ENCODE data around the gene MED16. TPM values are rescaled to one million over a fixed set of nuclear protein-coding genes. Genes with fewer than 3 reads are reported as not detected.

MED16 gene
- total and polyA plus RNA-seq, 2 of the 4 experiments (the other 2 are of a cell fraction): 8.1 to 40.2 TPM

GRCh38 chr19:855142-855541 is 37.8 kb downstream of the MED16 start:
- ChIA-PET CTCF (interaction anchor here (1.6 kb wide), 1 partner anchor 146 kb away, joined by 3 read pairs; no protein-coding TSS in a partner anchor), POLR2A (ENCODE audit: unreplicated experiment) (no interaction called here)
- Histone ChIP-seq H3K23ac (ENCODE audit: low read depth, low read length) (no peak overlapping the region), H4K5ac (ENCODE audit: low read depth, low read length) (no peak overlapping the region), H4K8ac (ENCODE audit: low read depth in 2 of 2, low read length in 2 of 2) (no peak overlapping the region), H3K79me1 (ENCODE audit: low read depth in 1 of 2, low read length in 2 of 2) (no peaks in the 10 kb centered on the region), H2AK9ac (replicated peaks; ENCODE audit: low read depth, low read length, poor library complexity) (no peak overlapping the region), H3K9ac (ENCODE audit: low read depth, low read length) (no peak overlapping the region), H2BK120ac (ENCODE audit: low read depth, low read length) (no peak overlapping the region), H3K14ac (replicated peaks; ENCODE audit: low read depth, low read length) (no peak overlapping the region), H3K4me1 (ENCODE audit: control insufficient read depth, insufficient read depth, low read length) (peaks cover 8% of the 10 kb centered on the region), H2AFZ (replicated peaks; ENCODE audit: low read length, poor library complexity) (no peak overlapping the region), H3K36me3 (ENCODE audit: control insufficient read depth, insufficient read depth, low read length) (no peaks in the 10 kb centered on the region), H4K91ac (ENCODE audit: insufficient read depth, low read depth, low read length) (no peak overlapping the region), H3K4ac (ENCODE audit: low read depth, low read length) (no peak overlapping the region), H3K9me1 (ENCODE audit: insufficient read depth, low read length) (no peaks in the 10 kb centered on the region), H3K56ac (ENCODE audit: extremely low read depth, insufficient read depth, low read length) (no peak overlapping the region), H3K9me3 (ENCODE audit: control insufficient read depth, insufficient read depth, low read length) (no peaks in the 10 kb centered on the region), H3K4me3 (ENCODE audit: insufficient read depth, low read depth, low read length) (no peak overlapping the region), H3K4me2 (ENCODE audit: low read depth, low read length) (no peak overlapping the region), H2BK15ac (ENCODE audit: low read depth, low read length) (no peak overlapping the region), H3K18ac (ENCODE audit: low read depth, low read length) (no peak overlapping the region), H2BK20ac (ENCODE audit: low read depth, low read length) (no peak overlapping the region), H3K27ac (ENCODE audit: insufficient read depth, low read length) (no peak overlapping the region), H2AK5ac (ENCODE audit: low read depth, low read length) (no peak overlapping the region), H2BK5ac (ENCODE audit: low read depth, low read length, poor library complexity, severe bottlenecking) (no peak overlapping the region), H4K20me1 (ENCODE audit: insufficient read depth, low read length) (no peaks in the 10 kb centered on the region), H3K27me3 (ENCODE audit: control insufficient read depth, insufficient read depth, low read length) (peaks cover 2% of the 10 kb centered on the region; the same call in 1 of the 2 replicates)
- intact Hi-C loops (cut with micrococcal nuclease) (loop anchor here (5.0 kb wide), 1 partner anchor 83 kb away; no protein-coding TSS in a partner anchor), in situ Hi-C loops (cut with MboI; ENCODE audit: low sequenced_read_pairs) (loop anchor here (5.0 kb wide), 1 partner anchor 142 kb away; no protein-coding TSS in a partner anchor), dilution Hi-C loops (cut with HindIII; ENCODE audit: low sequenced_read_pairs, unreplicated experiment) (no loop called here)
- DNase-seq (no peak), ATAC-seq (ENCODE audit: low read depth) (no peak)
- no TSS peak for BruUV-seq (replicated peaks)
- TF ChIP-seq RAD21 (IDR thresholded peaks at IDR 0.05; ENCODE audit: low read length) (no peak), FOS (IDR thresholded peaks at IDR 0.05; ENCODE audit: low read depth, low read length) (no peak), CTCF (conservative IDR thresholded peaks at IDR 0.05; ENCODE audit: low read depth, low read length) (no peak), POLR2A (IDR thresholded peaks at IDR 0.05; ENCODE audit: low read depth, low read length) (no peak), MXI1 (IDR thresholded peaks at IDR 0.05; ENCODE audit: borderline replicate concordance, low read depth, low read length) (no peak), CEBPB (IDR thresholded peaks at IDR 0.05; ENCODE audit: low read depth, low read length) (no peak), USF2 (IDR thresholded peaks at IDR 0.05; ENCODE audit: low read depth, low read length) (no peak), RCOR1 (IDR thresholded peaks at IDR 0.05; ENCODE audit: insufficient replicate concordance, low read length) (no peak), SMC3 (IDR thresholded peaks at IDR 0.05; ENCODE audit: low read depth, low read length) (no peak), MAZ (IDR thresholded peaks at IDR 0.05; ENCODE audit: borderline replicate concordance, low read depth, low read length) (no peak), CHD1 (IDR thresholded peaks at IDR 0.05; ENCODE audit: low read depth, low read length) (no peak), BHLHE40 (IDR thresholded peaks at IDR 0.05; ENCODE audit: low read depth, low read length) (no peak), MAFK (IDR thresholded peaks at IDR 0.05; ENCODE audit: low read depth, low read length) (no peak), NFE2L2 (IDR thresholded peaks at IDR 0.05; ENCODE audit: low read depth, low read length) (no peak)
- no CpG with 5 or more reads among the region's 12 CpGs for WGBS, 2 experiments (ENCODE audit: extremely low coverage in 2 of 2, insufficient read length in 1 of 2)

Measured in IMR-90 (cell line).